Tibial nerve (tissue), 4 donors: ENCODE data around the gene TMEM178B. TPM values are rescaled to one million over a fixed set of nuclear protein-coding genes. Genes with fewer than 3 reads are reported as not detected.
"Not testable (repeated sequence)": the region's sequence is repeated elsewhere in the genome, so short reads cannot be mapped to it uniquely, and the experiment has no call there.

Experiments used
- DNase-seq, 2 donors: peaks; one replicate each; pipeline ENCODE4 v3.0.0-alpha.2; 2019; ENCODE audit warnings: low spot score in 2 of 2
- H3K27ac ChIP-seq, 4 donors: fragments of 200-600 bp; sonication (generic) in 3 of 4; one replicate each; pipeline ENCODE4 v1.5.1; 2017 to 2019; ENCODE audit warnings: mild to moderate bottlenecking in 1 of 4
- H3K27me3 ChIP-seq, 2 donors: fragments of 200-600 bp; sonication (generic) in 1 of 2; one replicate each; pipeline versions ENCODE4 v1.5.1 to v1.6.0; 2017 to 2019
- H3K36me3 ChIP-seq, 3 donors: fragments of 200-600 bp; sonication (generic); one replicate each; pipeline ENCODE4 v1.5.1; 2018 to 2019
- H3K4me1 ChIP-seq, 4 donors: fragments of 200-600 bp; sonication (generic) in 3 of 4; one replicate each; pipeline ENCODE4 v1.5.1; 2017 to 2019
- H3K4me3 ChIP-seq, 4 donors: fragments of 200-600 bp; sonication (generic) in 3 of 4; one replicate each; pipeline ENCODE4 v1.5.1; 2017 to 2019; ENCODE audit warnings: mild to moderate bottlenecking in 1 of 4, moderate library complexity in 1 of 4
- H3K9me3 ChIP-seq, 4 donors: fragments of 200-600 bp; sonication (generic) in 3 of 4; one replicate each; pipeline ENCODE4 v1.5.1; 2017 to 2019
- EP300 ChIP-seq, 2 donors: sonication (generic); formaldehyde crosslinking; IDR thresholded peaks; one replicate each; pipeline ENCODE4 v1.6.1; 2017; ENCODE audit warnings: antibody characterized with exemption in 2 of 2, mild to moderate bottlenecking in 1 of 2
- POLR2A ChIP-seq, 2 donors: fragments of 450-650 bp; IDR thresholded peaks; one replicate each; pipeline ENCODE4 v1.6.1; 2017; ENCODE audit warnings: antibody characterized with exemption in 2 of 2, mild to moderate bottlenecking in 2 of 2, moderate library complexity in 2 of 2
- WGBS, 2 donors: methylation state at CpG; one replicate each; pipeline ENCODE4 v1.1.5; 2018; 5-methylcytosine and 5-hydroxymethylcytosine counted together
- total RNA-seq, 4 donors: library from RNA; depleted of rRNA; stranded (reverse); fragments of >200 nt; gene quantifications; one replicate each; pipeline ENCODE4 v1.1.0, GENCODE V29; 2016
- TF ChIP-seq, protein P1 (sequence below), 5 experiments: fragments of 200-600 bp in 3 of 5; fragments of 450-650 bp in 2 of 5; sonication (generic) in 3 of 5; IDR thresholded peaks; one replicate each; pipeline ENCODE4 v1.5.1; 2016 to 2019; ENCODE audit warnings: antibody characterized with exemption in 5 of 5, mild to moderate bottlenecking in 3 of 5, moderate library complexity in 2 of 5

Gene TMEM178B
- total RNA-seq, 4 donors from 2014 or later = 0.30 to 0.78 (median 0.53) TPM

DNA sequence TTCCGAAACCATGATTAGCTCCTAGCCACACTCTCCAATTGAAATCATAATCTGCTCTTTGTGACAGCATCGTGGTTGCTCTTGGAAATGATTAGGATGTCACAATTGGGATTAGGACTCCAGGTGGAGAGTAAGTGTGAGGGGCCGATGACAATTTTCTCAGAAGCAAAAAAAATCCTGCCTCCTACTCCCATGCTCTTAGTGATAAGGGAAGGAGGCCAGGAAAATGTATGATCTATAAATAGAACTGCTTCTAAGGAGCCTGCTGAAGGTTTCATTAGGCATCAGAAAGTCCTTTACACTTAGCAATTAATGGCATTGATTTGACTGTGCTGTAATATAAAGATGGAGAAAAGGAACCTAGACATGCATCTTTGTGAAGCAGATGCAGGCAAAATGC lies 251.0 kb downstream of the TMEM178B start:
- WGBS, 2 donors = 51 to 65% methylated on average over 3 of the region's 3 CpGs
- Histone ChIP-seq H3K27me3 (no peaks in the 10 kb centered on the region), H3K36me3 (no peaks in the 10 kb centered on the region), H3K4me1 (no peaks in the 10 kb centered on the region), H3K27ac (no peak overlapping the region), H3K9me3 (no peaks in the 10 kb centered on the region), H3K4me3 (no peak overlapping the region)
- TF ChIP-seq POLR2A (IDR thresholded peaks at IDR 0.05) = no peak
- TF ChIP-seq EP300 (IDR thresholded peaks at IDR 0.05) = no peak
- TF ChIP-seq, protein P1, sequence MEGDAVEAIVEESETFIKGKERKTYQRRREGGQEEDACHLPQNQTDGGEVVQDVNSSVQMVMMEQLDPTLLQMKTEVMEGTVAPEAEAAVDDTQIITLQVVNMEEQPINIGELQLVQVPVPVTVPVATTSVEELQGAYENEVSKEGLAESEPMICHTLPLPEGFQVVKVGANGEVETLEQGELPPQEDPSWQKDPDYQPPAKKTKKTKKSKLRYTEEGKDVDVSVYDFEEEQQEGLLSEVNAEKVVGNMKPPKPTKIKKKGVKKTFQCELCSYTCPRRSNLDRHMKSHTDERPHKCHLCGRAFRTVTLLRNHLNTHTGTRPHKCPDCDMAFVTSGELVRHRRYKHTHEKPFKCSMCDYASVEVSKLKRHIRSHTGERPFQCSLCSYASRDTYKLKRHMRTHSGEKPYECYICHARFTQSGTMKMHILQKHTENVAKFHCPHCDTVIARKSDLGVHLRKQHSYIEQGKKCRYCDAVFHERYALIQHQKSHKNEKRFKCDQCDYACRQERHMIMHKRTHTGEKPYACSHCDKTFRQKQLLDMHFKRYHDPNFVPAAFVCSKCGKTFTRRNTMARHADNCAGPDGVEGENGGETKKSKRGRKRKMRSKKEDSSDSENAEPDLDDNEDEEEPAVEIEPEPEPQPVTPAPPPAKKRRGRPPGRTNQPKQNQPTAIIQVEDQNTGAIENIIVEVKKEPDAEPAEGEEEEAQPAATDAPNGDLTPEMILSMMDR (IDR thresholded peaks at IDR 0.05) = no peak
- no peak for DNase-seq

DNA sequence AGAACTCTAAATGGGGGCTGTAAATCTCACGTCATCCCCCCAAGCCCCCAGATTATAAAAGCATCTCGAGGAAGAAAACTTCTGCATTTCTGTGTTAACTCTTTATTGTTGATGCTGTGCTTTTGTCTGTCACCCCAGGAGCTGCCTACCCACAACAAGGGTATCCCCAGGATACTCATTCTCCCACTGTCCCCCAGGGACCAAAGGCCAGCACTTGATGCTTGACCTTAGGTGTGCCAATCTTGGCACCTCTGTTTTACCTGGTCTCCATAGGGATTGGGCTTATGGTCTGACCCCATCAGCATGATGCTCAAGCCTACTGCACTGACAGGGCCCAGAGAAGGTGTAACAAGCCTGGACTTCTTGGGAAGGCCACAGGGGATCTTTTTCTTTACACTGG lies 251.4 kb downstream of the TMEM178B start:
- Histone ChIP-seq H3K36me3 (no peaks in the 10 kb centered on the region), H3K4me1 (no peaks in the 10 kb centered on the region), H3K4me3 (no peak overlapping the region), H3K27ac (no peak overlapping the region), H3K27me3 (no peaks in the 10 kb centered on the region), H3K9me3 (no peaks in the 10 kb centered on the region)
- DNase-seq = no peak
- TF ChIP-seq, protein P1 (IDR thresholded peaks at IDR 0.05) = no peak
- TF ChIP-seq EP300 (IDR thresholded peaks at IDR 0.05) (no peak), POLR2A (IDR thresholded peaks at IDR 0.05) (no peak)
- 15 to 24% methylated on average over 2 of the region's 2 CpGs for WGBS, 2 donors

DNA sequence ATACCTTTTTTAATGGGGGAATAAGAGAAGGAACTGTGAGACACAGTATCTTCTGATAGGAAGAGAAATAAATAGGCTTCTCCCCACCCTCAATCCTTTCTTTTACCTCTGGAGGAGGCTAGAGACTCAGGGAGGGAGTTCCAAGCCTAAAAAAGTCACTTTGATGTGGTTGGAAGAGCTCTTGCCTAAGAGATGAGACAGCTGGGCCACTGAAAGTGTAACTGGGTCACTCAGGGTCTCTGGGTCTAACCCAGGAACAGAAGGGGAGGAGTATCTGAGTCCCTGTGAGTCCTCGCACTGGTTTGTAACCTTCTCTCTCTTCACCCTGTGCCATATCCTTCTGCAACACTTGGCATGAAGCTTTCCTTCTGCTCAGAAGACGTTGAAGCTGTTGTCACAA lies 254.4 kb downstream of the TMEM178B start:
- DNase-seq = no peak
- Histone ChIP-seq H3K4me1 (no peaks in the 10 kb centered on the region), H3K36me3 (no peaks in the 10 kb centered on the region), H3K4me3 (no peak overlapping the region), H3K27me3 (no peaks in the 10 kb centered on the region), H3K9me3 (no peaks in the 10 kb centered on the region), H3K27ac (no peak overlapping the region)
- WGBS, 2 donors = 71 to 76% methylated on average over 2 of the region's 2 CpGs
- TF ChIP-seq POLR2A (IDR thresholded peaks at IDR 0.05) (no peak), EP300 (IDR thresholded peaks at IDR 0.05) (no peak)
- TF ChIP-seq, protein P1 (IDR thresholded peaks at IDR 0.05) = no peak

DNA sequence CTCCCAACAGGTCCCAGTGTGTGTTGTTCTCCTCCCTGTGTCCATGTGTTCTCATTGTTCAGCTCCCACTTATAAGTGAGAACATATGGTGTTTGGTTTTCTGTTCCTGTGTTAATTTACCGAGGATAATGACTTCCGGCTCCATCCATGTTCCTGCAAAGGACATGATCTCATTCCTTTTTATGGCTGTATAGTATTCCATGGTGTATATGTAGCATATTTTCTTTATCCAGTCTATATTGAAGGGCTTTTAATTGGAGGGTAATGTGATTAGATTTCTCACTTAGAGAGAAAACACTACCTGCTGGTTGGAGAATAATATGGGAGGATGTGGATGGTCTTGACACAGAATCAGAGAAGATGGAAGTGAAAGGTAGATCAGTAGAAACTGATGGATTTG lies 256.4 kb downstream of the TMEM178B start:
- WGBS, 2 donors = 82 to 91% methylated on average over 2 of the region's 2 CpGs

DNA sequence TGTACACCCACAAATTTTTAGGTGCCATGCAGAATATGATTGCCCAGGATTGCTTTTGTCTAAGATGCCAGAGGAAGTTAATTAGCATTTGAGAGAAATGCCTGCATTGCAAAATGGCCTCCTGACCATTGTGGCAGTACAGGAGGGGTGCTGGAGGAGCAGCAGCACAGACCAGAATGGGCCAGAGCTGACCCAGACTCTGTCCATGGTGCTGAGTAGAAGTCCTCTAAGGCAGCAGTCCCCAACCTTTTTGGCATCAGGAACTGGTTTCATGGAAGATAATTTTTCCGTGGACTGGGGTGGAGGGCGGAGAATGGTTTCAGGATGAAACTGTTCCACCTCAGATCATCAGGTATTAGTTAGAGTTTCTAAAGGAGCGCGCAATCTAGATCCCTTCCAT lies 259.6 kb downstream of the TMEM178B start:
- DNase-seq = no peak
- no peak overlapping the region for H3K4me3 ChIP-seq
- H3K4me1 ChIP-seq = no peaks in the 10 kb centered on the region
- 77 to 79% methylated on average over 4 of the region's 4 CpGs for WGBS, 2 donors
- TF ChIP-seq, protein P1 (IDR thresholded peaks at IDR 0.05) = no peak
- TF ChIP-seq POLR2A (IDR thresholded peaks at IDR 0.05) = no peak
- no peak for TF ChIP-seq EP300 (IDR thresholded peaks at IDR 0.05)
- H3K9me3 ChIP-seq = no peaks in the 10 kb centered on the region
- no peaks in the 10 kb centered on the region for H3K27me3 ChIP-seq
- no peaks in the 10 kb centered on the region for H3K36me3 ChIP-seq
- H3K27ac ChIP-seq = no peak overlapping the region

More for the DNA sequence above, 256.4 kb downstream of the TMEM178B start:
- not testable (repeated sequence) for H3K4me3 ChIP-seq, DNase-seq, H3K27ac ChIP-seq, H3K27me3 ChIP-seq, H3K36me3 ChIP-seq, H3K9me3 ChIP-seq, H3K4me1 ChIP-seq

DNA sequence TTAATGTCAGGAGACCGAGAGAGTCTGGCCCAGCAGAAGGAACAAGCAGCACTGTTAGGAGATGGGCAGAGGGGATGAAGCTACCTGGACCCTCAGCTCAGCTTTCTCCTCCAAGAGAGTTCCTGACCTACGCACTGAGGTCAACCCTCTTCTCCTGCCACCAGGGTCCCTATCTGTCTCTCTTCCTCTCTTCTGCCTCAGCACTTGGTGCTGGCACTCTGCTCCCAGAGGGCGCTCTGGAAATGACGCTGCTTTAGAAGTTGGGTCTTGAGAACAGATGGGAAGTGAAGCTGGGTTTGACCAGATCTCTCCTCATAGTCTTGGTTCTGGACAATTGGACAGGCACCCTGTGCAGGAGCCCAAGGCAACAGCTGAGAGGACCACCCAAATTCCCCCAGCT lies 261.3 kb downstream of the TMEM178B start:
- DNase-seq = no peak
- no peak for TF ChIP-seq POLR2A (IDR thresholded peaks at IDR 0.05)
- TF ChIP-seq EP300 (IDR thresholded peaks at IDR 0.05) = no peak
- Histone ChIP-seq H3K4me1 (no peaks in the 10 kb centered on the region), H3K36me3 (no peaks in the 10 kb centered on the region), H3K4me3 (no peak overlapping the region), H3K27ac (no peak overlapping the region), H3K9me3 (no peaks in the 10 kb centered on the region), H3K27me3 (no peaks in the 10 kb centered on the region)
- 89 to 94% methylated on average over 4 of the region's 4 CpGs for WGBS, 2 donors
